NCI-H748 treated with DMSO at 0.1 percent for 48 hours (cell line): ENCODE data around the gene HYAL1.
"Not testable (repeated sequence)": the region's sequence is repeated elsewhere in the genome, so short reads cannot be mapped to it uniquely, and the experiment has no call there.

ENCODE experiments used
- DNase-seq: peaks from one replicate; lab custom pipeline; 2025; lab: John Stamatoyannopoulos, UW

HYAL1 gene

GRCh38 chr3:50318615-50319014 lies 15.2 kb upstream of the HYAL1 start:
- no peak for DNase-seq

- no peak for DNase-seq
Measured at GRCh38 chr3:50318163-50318562, 14.8 kb upstream of the HYAL1 start.

- DNase-seq, result no peak
Measured at GRCh38 chr3:50317300-50317699, 13.9 kb upstream of the HYAL1 start.

GRCh38 chr3:50316657-50317242 lies 13.4 kb upstream of the HYAL1 start:
- DNase-seq, result no peak

- no peak for DNase-seq
Measured at GRCh38 chr3:50314816-50315215, 11.4 kb upstream of the HYAL1 start.

- DNase-seq, result no peak
Measured at GRCh38 chr3:50314342-50314741, 11.0 kb upstream of the HYAL1 start.

GRCh38 chr3:50312041-50312440 lies 8.7 kb upstream of the HYAL1 start:
- DNase-seq, result not testable (repeated sequence)

GRCh38 chr3:50304601-50305000 lies 1.2 kb upstream of the HYAL1 start:
- DNase-seq, result no peak

- DNase-seq, result no peak
Measured at GRCh38 chr3:50302095-50303012, 1.0 kb downstream of the HYAL1 start.

- no peak for DNase-seq
Measured at GRCh38 chr3:50300681-50301254, 2.6 kb downstream of the HYAL1 start.

GRCh38 chr3:50299929-50300680 lies 3.3 kb downstream of the HYAL1 start:
- no peak for DNase-seq

- no peak for DNase-seq
Measured at GRCh38 chr3:50299638-50299928, 3.8 kb downstream of the HYAL1 start.

- DNase-seq, result peak; percentile 89
Measured at GRCh38 chr3:50298836-50299637, 4.3 kb downstream of the HYAL1 start, which contains the start of the genes HYAL3 and NAA80. Gene HYAL3 (minus strand): TSS chr3:50299405. CDS start chr3:50295602, 3,803 bp downstream. Gene NAA80 (minus strand): TSS chr3:50299405. CDS start chr3:50297463, 1,942 bp downstream.

GRCh38 chr3:50297896-50298725 lies 5.3 kb downstream of the HYAL1 start:
- no peak for DNase-seq

- no peak for DNase-seq
Measured at GRCh38 chr3:50297384-50297775, 6.0 kb downstream of the HYAL1 start.

GRCh38 chr3:50296721-50297383 lies 6.5 kb downstream of the HYAL1 start:
- no peak for DNase-seq

- DNase-seq, result no peak
Measured at GRCh38 chr3:50295553-50296431, 7.6 kb downstream of the HYAL1 start.

GRCh38 chr3:50294492-50295403 lies 8.6 kb downstream of the HYAL1 start:
- DNase-seq, result no peak
